CD4-positive, alpha-beta T cell treated with Interleukin-4 for 4 hours (primary cell): ENCODE measurements around the gene SULT1C3.

Source experiments
- DNase-seq: peaks from one replicate; pipeline ENCODE4 v3.0.0-alpha.2; 2020

Gene SULT1C3

GRCh38 chr2:108239786-108240185 is at the start of gene SULT1C3:
Gene SULT1C3, plus strand, starts transcription at chr2:108239968. Its CDS starts 7,227 bp downstream, at chr2:108247195.
- no peak for DNase-seq

DNA sequence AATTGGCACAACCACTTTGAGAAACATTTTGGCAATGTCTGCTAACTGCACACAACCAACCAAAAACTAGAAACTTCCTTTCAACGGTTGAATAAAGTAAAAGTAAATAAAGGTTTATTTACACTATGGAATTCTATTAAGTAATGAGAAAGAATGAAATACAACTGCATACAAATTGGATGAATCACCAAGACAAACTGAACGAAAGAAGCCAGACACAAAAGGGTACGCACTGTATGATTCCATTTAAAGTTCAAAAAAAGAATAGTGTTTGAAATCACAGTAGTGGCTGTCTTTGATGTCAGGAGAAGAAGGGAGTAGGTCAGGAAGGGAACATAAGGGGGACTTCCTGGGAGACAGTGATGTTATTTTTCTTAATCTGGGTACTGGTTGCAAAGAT is 46.5 kb upstream of the SULT1C3 start:
- DNase-seq = no peak

- no peak for DNase-seq
These were observed 45.2 kb upstream of the SULT1C3 start for GRCh38 chr2:108194409-108195132.

- no peak for DNase-seq
These were observed 44.7 kb upstream of the SULT1C3 start for GRCh38 chr2:108195133-108195439.

- DNase-seq = no peak
These were observed 40.0 kb upstream of the SULT1C3 start for GRCh38 chr2:108199726-108200125.

DNA sequence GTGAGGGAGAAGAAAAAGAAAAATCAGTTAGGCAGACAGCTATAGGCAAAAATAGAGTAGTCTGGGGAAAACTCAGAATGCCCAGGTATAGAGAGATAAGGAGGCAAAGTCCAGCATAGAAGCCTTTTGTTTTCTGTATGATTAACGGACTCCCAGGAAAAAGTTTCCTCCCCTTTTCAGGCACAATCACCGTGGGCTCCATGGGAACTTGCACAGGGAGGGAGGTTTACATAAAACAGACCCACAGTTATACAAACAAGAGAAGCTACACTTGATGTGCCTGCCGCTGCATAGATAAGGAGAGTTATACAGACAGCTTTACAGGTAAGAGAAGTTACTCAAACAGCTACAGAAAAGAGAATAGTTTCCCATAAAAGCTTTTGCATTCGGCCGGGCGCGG is 39.2 kb upstream of the SULT1C3 start:
- DNase-seq = no peak

- DNase-seq = no peak
These were observed 27.1 kb upstream of the SULT1C3 start for GRCh38 chr2:108212671-108213070.

DNA sequence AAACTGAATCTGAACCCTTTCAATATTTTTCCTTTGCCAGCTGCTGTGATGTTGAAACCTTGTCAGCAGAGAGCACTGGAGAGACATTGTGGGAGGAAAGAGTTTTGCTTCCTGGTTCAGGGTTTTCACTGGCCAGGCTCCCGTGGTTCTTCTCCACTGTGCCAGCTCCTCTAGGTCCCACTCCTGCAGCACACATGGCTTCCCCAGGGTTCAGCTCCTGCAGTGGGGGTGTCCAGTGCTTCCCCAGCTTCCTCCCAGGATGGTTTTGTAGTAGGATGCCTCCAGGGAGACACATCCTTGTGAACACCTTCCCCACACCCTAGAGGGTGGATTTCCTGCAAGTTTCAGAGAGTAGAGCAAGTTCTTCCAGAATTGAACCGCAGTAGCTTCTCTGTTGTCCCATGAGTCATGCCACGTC is 24.0 kb upstream of the SULT1C3 start:
- no peak for DNase-seq

DNA sequence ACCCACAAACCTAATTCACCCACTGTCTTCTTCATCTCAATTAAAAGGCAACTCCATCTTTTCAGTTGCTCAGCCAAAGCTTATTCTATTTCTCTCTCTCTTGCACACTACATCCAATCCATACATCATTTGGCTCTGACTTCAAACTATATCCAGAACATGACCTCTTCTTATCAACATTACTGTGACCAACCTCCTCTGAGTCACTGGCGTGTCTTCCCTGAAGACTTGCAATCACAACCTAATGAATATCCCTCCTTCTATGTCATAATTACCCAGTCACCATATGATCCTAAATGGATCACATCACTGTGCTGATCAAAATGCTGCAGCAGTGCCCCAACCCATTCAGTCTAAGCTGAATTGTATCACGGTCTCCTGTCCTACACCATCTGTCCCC is 22.6 kb upstream of the SULT1C3 start:
- no peak for DNase-seq

DNA sequence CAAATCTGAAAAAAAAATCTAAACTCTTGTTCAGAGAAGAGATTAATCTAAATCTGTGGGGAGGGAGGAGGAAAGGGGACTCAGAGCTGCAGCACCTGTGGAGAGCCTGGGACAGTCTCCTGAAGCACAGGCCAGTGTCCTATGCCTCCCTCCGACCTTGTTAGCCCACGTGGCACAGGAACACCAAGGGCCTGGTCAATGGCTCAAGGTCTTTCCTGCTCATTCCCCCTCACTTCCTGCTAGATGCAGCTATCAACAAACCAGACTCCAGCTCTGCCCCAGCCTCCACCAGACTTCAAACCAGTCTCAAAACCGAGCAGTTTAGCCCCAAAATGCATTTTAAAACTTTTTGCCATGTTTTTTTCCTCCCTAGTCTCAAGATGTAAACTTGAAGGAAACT is 20.1 kb upstream of the SULT1C3 start:
- no peak for DNase-seq

DNA sequence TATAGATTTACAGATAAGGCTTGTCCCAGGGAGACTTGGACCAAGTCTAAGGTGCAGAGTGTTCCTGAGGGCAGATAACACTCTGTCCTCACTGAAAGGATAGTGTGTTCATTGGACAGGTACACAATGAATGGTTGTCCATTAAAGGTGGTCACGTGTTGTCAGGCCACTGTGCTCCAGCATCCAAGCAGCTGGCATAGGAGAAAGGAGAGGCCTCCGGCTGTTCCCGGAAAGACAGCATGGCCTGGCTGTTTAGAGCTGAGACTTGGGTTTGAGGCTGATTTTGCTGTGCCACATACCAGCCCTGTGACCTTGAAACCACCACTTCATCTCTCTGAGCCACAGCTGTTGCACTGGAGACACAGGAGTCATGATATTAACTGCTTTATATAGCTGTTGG is 19.6 kb upstream of the SULT1C3 start:
- no peak for DNase-seq

DNA sequence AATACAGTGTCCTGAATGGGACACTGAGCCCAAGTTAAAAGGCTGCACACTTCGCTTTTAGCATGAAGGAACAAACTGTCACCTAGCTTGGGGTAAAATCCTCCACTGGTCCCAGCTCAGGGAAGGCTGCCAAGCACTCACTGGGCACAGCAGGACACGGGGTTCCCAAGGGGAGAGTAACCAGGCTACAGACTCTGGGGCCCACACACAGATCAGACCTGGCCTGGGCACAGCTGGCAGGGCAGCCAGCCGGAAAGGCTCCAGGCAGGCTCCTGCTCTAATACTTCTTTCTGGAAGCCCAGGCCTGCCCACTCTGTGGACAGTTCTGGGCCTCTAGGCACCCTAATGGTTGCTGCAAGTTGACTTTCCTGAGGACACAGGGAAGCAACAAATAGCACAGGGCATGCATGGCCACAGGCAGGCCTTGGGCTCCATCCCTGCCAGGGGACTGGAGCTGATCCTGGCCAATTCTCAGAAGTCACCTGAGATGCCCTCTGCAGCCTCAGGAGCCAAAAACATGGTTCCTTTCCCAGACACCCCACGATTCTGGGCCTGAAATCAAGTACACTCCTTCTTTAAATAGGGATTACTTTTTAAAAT is 18.7 kb upstream of the SULT1C3 start:
- no peak for DNase-seq

DNA sequence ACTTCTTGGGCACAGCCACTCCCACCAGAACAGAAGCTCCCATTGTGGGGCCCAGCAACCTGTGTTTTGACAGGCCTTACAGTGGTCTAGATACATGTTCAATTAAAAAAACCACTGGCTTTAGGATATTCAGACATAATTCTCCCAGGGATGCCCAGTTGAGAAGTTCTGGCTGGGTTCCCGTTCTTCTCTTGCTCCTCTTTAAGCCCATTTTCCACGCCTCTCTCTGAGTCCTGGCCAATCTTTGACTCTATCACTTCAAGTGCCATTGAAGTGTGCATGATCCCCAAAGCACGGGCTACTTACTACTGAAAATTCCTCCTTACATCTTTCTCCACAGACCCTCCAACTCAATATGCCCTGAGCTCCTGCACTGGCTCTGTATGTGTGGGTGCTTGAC is 17.5 kb upstream of the SULT1C3 start:
- DNase-seq = no peak

DNA sequence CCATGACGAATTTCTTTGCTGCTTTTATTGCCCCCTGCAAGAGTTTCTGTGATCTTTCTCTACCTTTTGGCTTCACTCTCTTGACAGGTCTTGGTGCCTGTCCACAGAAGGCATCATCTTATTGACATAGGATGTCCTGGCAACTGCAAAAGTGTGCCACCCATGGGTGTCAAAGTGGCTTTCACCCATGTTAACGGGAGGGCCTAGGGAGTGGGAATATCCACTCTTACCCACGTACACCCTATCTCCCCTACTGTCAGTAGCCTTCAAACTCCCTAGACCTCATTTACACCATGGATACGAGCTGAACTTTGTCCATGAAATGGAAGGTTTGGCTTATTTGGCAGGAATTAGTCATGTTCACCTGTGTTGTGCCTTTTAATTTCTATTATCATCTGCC is 16.2 kb upstream of the SULT1C3 start:
- DNase-seq = no peak

DNA sequence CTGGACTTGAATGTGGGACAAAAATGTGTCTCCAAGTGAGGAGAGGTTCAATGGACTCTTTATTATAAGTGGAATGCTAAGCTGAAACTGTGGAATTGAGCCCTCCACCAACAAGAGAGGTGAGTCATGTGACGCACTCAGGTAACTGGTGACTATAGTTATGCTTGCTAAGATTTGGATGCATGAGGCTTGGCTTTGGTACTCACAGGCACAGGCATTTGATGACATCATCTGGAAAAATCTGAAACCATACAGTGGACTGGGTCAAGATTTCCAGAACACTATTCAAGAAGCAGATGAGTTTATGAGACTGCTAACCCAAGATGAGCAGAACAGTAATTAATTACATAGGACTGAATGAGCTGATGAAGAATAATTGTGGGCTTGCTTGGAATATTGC is 15.7 kb upstream of the SULT1C3 start:
- DNase-seq = no peak

GRCh38 chr2:108226564-108226963 is 13.2 kb upstream of the SULT1C3 start:
- no peak for DNase-seq

DNA sequence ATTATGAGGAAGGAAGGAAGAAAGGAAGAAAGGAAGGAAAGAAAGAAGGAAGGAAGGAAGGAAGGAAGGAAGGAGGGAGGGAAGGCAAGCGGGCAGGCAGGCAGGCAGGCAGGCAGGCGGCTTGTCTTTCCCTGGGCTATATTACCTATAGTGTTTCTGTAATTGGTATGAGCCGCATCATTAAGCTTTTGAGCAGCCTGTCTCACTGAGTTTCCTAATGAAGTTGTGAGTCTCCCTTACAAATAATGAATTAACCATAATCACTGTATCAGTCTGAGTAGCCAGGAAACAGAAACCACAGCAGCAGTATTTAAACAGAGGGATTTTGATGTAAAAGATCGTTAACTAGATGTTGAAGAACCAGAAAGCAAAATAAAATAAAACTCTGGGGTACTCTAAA is 11.8 kb upstream of the SULT1C3 start:
- DNase-seq = no peak

DNA sequence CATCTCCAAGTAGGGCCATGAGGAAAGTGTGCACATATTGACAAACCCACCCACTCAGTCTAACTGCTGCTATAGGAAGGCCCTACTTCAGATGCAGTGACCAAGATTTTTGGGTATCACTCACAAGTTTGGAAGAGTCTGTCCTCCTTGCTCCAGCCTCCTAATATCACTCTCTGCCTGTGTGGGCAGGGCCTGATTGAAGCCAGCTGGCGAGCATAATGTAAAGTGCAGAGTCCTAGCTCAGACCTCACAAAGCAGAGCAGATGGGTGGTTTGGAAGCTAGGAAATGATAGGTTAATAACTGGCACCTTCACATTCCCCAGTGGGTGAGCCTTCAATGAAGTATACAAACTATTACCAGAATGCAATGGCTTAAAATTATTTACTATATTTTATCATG is 11.2 kb upstream of the SULT1C3 start:
- no peak for DNase-seq

DNA sequence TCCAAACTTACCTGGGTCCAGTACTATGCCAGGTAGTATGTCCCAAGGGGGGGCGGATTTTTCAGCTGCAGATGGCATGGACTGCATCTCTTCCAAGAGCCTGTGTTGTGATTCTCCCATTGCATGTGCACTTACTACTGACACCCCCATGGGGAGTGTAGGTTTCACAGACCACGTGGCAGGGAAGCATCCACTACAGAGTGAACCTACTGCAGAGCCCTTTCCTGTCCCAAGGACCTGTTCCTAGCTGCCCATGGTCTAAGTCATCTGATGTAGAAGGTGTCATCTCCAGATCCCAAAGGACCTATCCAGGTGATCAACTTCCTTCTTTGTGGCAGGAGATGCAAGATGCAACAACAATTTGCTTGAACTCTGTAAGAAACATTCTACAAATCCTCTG is 9.9 kb upstream of the SULT1C3 start:
- no peak for DNase-seq

GRCh38 chr2:108235577-108235976 is 4.2 kb upstream of the SULT1C3 start:
- no peak for DNase-seq

GRCh38 chr2:108236676-108237335 is 3.0 kb upstream of the SULT1C3 start:
- no peak for DNase-seq

GRCh38 chr2:108240966-108241365 is 1.2 kb downstream of the SULT1C3 start:
- DNase-seq = no peak

GRCh38 chr2:108243566-108243965 is 3.8 kb downstream of the SULT1C3 start:
- DNase-seq = no peak

DNA sequence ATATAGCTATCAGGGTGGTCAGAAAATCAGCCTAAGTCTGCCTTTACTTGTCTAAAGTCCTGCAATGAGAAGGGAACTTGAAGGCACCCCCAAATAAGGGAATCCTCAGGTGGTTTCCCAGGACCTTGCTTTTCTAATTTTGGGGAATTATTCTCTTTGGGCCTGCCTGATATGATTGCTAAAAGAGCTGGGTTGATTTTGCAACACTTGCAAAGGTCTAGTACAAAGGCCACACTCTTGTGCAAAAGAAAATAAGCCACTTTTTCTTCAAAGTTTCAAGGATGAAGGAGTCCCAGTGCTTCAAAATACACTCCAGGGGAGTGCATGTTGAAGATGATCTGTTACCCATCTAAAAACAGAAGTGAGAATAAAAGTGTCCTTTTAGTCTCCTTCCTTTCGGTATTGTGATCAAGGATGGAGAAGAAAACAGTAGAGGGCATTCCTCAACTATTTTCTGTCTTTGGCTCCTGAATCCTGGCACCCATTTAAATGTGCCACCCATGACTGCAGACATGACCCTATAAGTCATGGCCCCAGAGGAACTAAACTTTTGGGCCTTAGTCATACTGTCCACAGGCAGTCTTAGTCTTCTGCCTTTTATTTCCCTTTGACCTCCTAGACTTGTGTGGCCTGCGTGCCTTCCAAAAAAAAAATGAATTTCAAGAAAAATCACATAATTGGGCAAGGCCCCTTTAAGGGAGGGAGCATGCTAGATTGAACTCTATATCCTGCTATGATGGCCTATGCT is 5.1 kb downstream of the SULT1C3 start:
- DNase-seq = no peak
